Large intestine (tissue), 3 donors: ENCODE data around the gene TLR2. TPM values are rescaled to one million over a fixed set of nuclear protein-coding genes. Genes with fewer than 3 reads are reported as not detected.

Source experiments
- DNase-seq, 2 donors: peaks; one replicate each; pipeline versions ENCODE4 v3.0.0 to v3.0.0-alpha.2; 2013
- H3K27ac ChIP-seq: one replicate; pipeline ENCODE4 v1.5.1; 2013; ENCODE audit warnings: low read length
- H3K27me3 ChIP-seq: 2 replicates; pipeline ENCODE4 v1.6.1; 2013; ENCODE audit warnings: low read length; ENCODE audit not compliant: control insufficient read depth, insufficient read depth
- H3K36me3 ChIP-seq: 2 replicates; pipeline ENCODE4 v1.6.1; 2013; ENCODE audit warnings: low read length; ENCODE audit not compliant: control insufficient read depth, insufficient read depth
- H3K4me1 ChIP-seq: one replicate; pipeline ENCODE4 v1.6.1; 2013; ENCODE audit warnings: low read length; ENCODE audit not compliant: control insufficient read depth, insufficient read depth
- H3K4me3 ChIP-seq: one replicate; pipeline ENCODE4 v1.5.1; 2013; ENCODE audit warnings: low read length
- H3K9me3 ChIP-seq: one replicate; pipeline ENCODE4 v1.6.1; 2013; ENCODE audit warnings: mild to moderate bottlenecking, low read depth, low read length, moderate library complexity; ENCODE audit not compliant: control insufficient read depth
- WGBS: methylation state at CpG from one replicate; pipeline ENCODE4 v1.1.5; 2013; ENCODE audit warnings: low lambda C conversion rate; ENCODE audit not compliant: insufficient coverage; 5-methylcytosine and 5-hydroxymethylcytosine counted together
- polyA plus RNA-seq: library from polyadenylated mRNA; unstranded; fragments of 120-200 nt; gene quantifications from one replicate; pipeline ENCODE4 v1.2.1, GENCODE V29; 2013

TLR2 gene
- polyA plus RNA-seq, 1 donor = 12.1 TPM

GRCh38 chr4:153725831-153726154 is 41.7 kb downstream of the TLR2 start:
- Histone ChIP-seq H3K27ac (no peak overlapping the region), H3K36me3 (no peaks in the 10 kb centered on the region), H3K9me3 (no peaks in the 10 kb centered on the region), H3K4me3 (no peak overlapping the region), H3K4me1 (no peaks in the 10 kb centered on the region), H3K27me3 (no peaks in the 10 kb centered on the region)
- WGBS = no CpG with 5 or more reads among the region's 1 CpG
- no peak for DNase-seq

GRCh38 chr4:153728151-153728550 is 44.1 kb downstream of the TLR2 start:
- no peak for DNase-seq
- no CpG with 5 or more reads among the region's 5 CpGs for WGBS
- H3K9me3 ChIP-seq = no peaks in the 10 kb centered on the region
- no peaks in the 10 kb centered on the region for H3K36me3 ChIP-seq
- no peaks in the 10 kb centered on the region for H3K27me3 ChIP-seq
- no peak overlapping the region for H3K27ac ChIP-seq
- no peak overlapping the region for H3K4me3 ChIP-seq
- H3K4me1 ChIP-seq = no peaks in the 10 kb centered on the region

- DNase-seq = no peak
- no peaks in the 10 kb centered on the region for H3K36me3 ChIP-seq
- no peaks in the 10 kb centered on the region for H3K9me3 ChIP-seq
- no peak overlapping the region for H3K4me3 ChIP-seq
- WGBS = no CpG with 5 or more reads among the region's 4 CpGs
- no peaks in the 10 kb centered on the region for H3K4me1 ChIP-seq
- no peaks in the 10 kb centered on the region for H3K27me3 ChIP-seq
- H3K27ac ChIP-seq = no peak overlapping the region
Measured at GRCh38 chr4:153728660-153729059, 44.6 kb downstream of the TLR2 start.

GRCh38 chr4:153729895-153730294 is 45.8 kb downstream of the TLR2 start:
- H3K4me3 ChIP-seq = no peak overlapping the region
- no CpG with 5 or more reads among the region's 2 CpGs for WGBS
- no peaks in the 10 kb centered on the region for H3K27me3 ChIP-seq
- H3K4me1 ChIP-seq = no peaks in the 10 kb centered on the region
- no peaks in the 10 kb centered on the region for H3K9me3 ChIP-seq
- no peak for DNase-seq
- no peaks in the 10 kb centered on the region for H3K36me3 ChIP-seq
- no peak overlapping the region for H3K27ac ChIP-seq

GRCh38 chr4:153731239-153731638 is 47.2 kb downstream of the TLR2 start:
- no peak overlapping the region for H3K4me3 ChIP-seq
- no peaks in the 10 kb centered on the region for H3K36me3 ChIP-seq
- no CpG with 5 or more reads among the region's 3 CpGs for WGBS
- no peaks in the 10 kb centered on the region for H3K27me3 ChIP-seq
- H3K27ac ChIP-seq = no peak overlapping the region
- H3K9me3 ChIP-seq = no peaks in the 10 kb centered on the region
- no peaks in the 10 kb centered on the region for H3K4me1 ChIP-seq
- no peak for DNase-seq

- no peak for DNase-seq
- H3K4me3 ChIP-seq = no peak overlapping the region
- no CpG with 5 or more reads among the region's 4 CpGs for WGBS
Measured at GRCh38 chr4:153733751-153734448, 49.8 kb downstream of the TLR2 start.

GRCh38 chr4:153735906-153736461 is 51.9 kb downstream of the TLR2 start:
- Histone ChIP-seq H3K27ac (no peak overlapping the region), H3K9me3 (peaks cover 3% of the 10 kb centered on the region), H3K4me3 (no peak overlapping the region), H3K27me3 (no peaks in the 10 kb centered on the region), H3K36me3 (no peaks in the 10 kb centered on the region), H3K4me1 (no peaks in the 10 kb centered on the region)
- no peak for DNase-seq

More at GRCh38 chr4:153733751-153734448, 49.8 kb downstream of the TLR2 start:
- Histone ChIP-seq H3K27me3 (no peaks in the 10 kb centered on the region), H3K4me1 (no peaks in the 10 kb centered on the region), H3K36me3 (no peaks in the 10 kb centered on the region), H3K9me3 (no peaks in the 10 kb centered on the region), H3K27ac (no peak overlapping the region)

- Histone ChIP-seq H3K4me1 (no peaks in the 10 kb centered on the region), H3K4me3 (no peak overlapping the region), H3K9me3 (peaks cover 3% of the 10 kb centered on the region), H3K27ac (no peak overlapping the region), H3K36me3 (no peaks in the 10 kb centered on the region), H3K27me3 (no peaks in the 10 kb centered on the region)
- no peak for DNase-seq
- WGBS = 80% methylated on average over 1 of the region's 2 CpGs
Measured at GRCh38 chr4:153741541-153741940, 57.5 kb downstream of the TLR2 start.

GRCh38 chr4:153745651-153746050 is 61.6 kb downstream of the TLR2 start:
- no peaks in the 10 kb centered on the region for H3K4me1 ChIP-seq
- DNase-seq = no peak
- H3K9me3 ChIP-seq = peaks cover 1% of the 10 kb centered on the region
- no peaks in the 10 kb centered on the region for H3K27me3 ChIP-seq
- no peak overlapping the region for H3K4me3 ChIP-seq
- no peaks in the 10 kb centered on the region for H3K36me3 ChIP-seq
- no peak overlapping the region for H3K27ac ChIP-seq

GRCh38 chr4:153747406-153747955 is 63.4 kb downstream of the TLR2 start:
- DNase-seq = no peak
- H3K9me3 ChIP-seq = no peaks in the 10 kb centered on the region
- H3K27ac ChIP-seq = no peak overlapping the region
- H3K27me3 ChIP-seq = peaks cover 3% of the 10 kb centered on the region
- no peak overlapping the region for H3K4me3 ChIP-seq
- no peaks in the 10 kb centered on the region for H3K36me3 ChIP-seq
- 85% methylated on average over 2 of the region's 4 CpGs for WGBS
- H3K4me1 ChIP-seq = no peaks in the 10 kb centered on the region

- Histone ChIP-seq H3K4me1 (no peaks in the 10 kb centered on the region), H3K27me3 (peaks cover 3% of the 10 kb centered on the region), H3K9me3 (no peaks in the 10 kb centered on the region), H3K27ac (no peak overlapping the region), H3K36me3 (no peaks in the 10 kb centered on the region), H3K4me3 (no peak overlapping the region)
- DNase-seq = no peak
- WGBS = no CpG with 5 or more reads among the region's 6 CpGs
Measured at GRCh38 chr4:153748378-153748777, 64.3 kb downstream of the TLR2 start.
